HG03354 (cell line): Measurements from ENCODE around the gene TBCD.

Experiments used
- ATAC-seq: cut with Tn5 transposase; IDR thresholded peaks from one replicate; pipeline ENCODE4 v1.9.1; 2021; ENCODE audit warnings: mild to moderate bottlenecking; ENCODE audit not compliant: unreplicated experiment, poor library complexity, severe bottlenecking

The TBCD gene

DNA sequence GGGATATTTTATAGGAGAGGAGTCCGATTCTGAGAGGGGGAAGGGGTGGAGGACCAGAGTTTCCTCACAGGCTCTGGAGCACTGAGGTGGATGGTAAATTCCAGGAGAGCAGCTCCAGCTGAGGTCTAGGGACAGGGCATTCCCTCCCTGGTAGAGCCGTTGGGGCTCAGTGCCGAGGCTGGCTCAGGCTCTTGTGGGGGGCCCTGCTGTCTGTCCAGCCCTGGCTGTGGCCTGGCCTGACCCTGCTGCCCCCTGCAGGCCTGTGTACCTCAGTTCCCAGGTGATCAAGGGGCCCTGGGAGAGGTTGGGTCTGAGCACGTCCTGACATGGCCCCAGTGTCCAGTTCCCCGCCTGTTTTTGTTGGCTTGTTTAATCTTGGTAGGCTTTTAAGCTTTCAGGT lies 71.1 kb downstream of the TBCD start:
- no peak for ATAC-seq

- no peak for ATAC-seq
Measured at GRCh38 chr17:82825540-82826124, 73.8 kb downstream of the TBCD start.

GRCh38 chr17:82826211-82826610 lies 74.3 kb downstream of the TBCD start:
- ATAC-seq = no peak

- no peak for ATAC-seq
Measured at GRCh38 chr17:82826956-82827355, 75.1 kb downstream of the TBCD start.

GRCh38 chr17:82828875-82829487 lies 77.1 kb downstream of the TBCD start:
- ATAC-seq = no peak

- ATAC-seq = no peak
Measured at GRCh38 chr17:82830249-82830661, 78.4 kb downstream of the TBCD start.

GRCh38 chr17:82831041-82831817 lies 79.4 kb downstream of the TBCD start:
- ATAC-seq = no peak

DNA sequence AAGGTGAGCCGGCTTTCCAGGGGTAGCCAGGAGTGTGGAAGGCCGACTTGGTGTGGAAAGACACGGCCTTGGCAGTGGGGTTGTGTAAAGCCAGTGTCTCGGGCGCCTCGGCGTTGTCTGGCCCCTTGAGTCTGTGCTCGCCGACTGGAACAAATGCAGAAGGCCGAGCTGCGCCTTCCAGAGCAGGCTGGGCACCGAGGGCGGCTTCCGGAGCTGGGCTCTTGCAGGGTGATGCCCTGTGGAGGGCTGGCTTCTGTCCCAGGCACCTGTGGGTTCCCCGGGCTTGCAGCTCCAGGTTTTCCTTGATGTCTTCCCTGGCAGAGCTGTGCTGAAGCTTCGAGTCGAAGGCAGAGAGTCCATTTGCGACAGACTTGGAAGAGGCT lies 79.9 kb downstream of the TBCD start:
- no peak for ATAC-seq

DNA sequence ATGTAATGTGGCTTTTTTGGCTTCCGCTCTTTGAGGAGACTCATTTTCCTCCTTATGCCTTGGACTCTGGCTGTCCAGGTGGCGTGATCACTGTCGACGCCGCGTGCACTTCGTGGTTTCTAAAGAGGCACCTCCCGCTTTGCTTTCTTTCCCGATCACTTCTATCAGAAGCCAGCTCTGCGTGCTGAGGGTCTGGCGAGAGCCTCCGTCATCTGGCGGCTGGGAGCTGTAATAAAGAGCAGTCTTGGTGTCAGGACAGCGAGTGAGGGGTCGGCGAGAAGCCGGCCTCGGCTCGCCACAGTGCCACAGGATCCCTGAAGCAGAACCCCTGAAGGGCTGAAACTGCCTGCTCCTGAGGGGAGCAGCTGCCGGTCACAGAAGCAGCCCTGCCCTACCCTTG lies 80.5 kb downstream of the TBCD start:
- no peak for ATAC-seq

DNA sequence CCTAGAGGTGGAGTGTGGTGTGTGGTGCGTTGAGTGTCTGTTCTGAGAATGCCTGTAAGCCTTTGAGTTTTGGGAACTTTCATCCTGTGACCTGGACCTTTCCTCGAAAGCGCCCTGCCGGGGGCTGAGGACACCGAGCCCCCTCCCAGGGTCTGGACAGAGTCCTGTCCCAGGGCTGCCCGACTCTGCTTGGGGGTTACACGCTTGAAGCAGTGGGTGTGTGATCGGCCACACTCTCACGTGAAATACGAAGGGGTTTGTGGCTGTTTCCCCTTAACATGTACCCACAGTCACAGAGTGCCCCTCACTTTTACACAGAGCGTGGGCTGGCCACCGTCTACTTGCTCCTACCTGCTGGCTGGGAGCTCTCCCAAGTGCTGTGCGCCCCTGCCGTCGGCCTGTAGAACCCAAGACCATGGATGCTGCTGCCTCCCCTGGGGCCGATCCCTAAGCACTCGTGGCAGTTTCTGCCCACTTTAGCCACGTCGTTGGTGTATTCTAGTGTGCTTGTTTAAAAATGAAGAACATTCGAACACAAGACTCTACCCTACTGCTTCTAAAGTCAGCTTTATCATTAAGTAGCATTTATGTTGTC lies 81.1 kb downstream of the TBCD start:
- no peak for ATAC-seq

GRCh38 chr17:82835122-82835521 lies 83.3 kb downstream of the TBCD start:
- ATAC-seq = no peak

- no peak for ATAC-seq
Measured at GRCh38 chr17:82835766-82836512, 84.1 kb downstream of the TBCD start.

- no peak for ATAC-seq
Measured at GRCh38 chr17:82836823-82837357, 85.0 kb downstream of the TBCD start.

GRCh38 chr17:82837586-82838320 lies 85.9 kb downstream of the TBCD start:
- no peak for ATAC-seq

GRCh38 chr17:82838386-82839063 lies 86.7 kb downstream of the TBCD start:
- ATAC-seq = no peak

- no peak for ATAC-seq
Measured at GRCh38 chr17:82839617-82840292, 87.9 kb downstream of the TBCD start, which contains the start of gene ZNF750. ZNF750 (minus strand) TSS chr17:82840022; CDS start chr17:82832454, 7,568 bp downstream.

GRCh38 chr17:82840431-82840831 lies 88.6 kb downstream of the TBCD start:
- no peak for ATAC-seq
